ENCODE data around the gene CCNL2.

DNA sequence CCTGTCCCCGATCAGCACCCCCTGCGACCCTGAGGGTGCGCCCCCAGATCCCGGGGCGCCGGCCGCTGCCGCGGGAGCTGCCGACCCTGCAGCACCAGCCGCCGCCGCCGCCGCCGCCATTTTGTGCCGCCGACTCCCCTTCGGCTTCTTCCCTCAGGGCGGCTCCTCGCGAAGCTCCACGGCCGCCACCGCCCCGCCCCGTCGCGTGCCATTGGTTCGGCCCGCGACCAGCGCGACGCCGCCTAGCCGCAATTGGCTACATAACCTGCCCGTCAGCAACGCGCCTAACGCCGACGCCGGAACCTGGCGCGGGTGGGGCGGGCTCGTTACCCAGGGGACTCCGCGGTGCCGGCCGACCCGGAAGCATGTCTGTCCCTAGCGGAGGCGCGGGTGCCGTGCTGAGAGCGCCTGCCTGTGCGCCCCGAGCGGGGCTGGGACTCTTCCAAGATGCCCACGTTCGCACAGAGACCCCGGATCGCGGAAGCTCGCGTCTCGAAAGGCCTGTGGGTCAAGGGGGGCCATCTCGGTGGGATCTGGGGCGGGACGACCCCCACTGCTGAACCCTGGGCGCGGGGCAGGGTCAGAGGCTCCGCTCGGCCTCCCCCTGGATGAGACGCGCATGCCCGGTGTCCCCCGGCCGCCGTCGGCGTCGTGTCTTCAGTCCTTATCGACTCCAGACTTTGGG is at the start of gene CCNL2:
- TF ChIP-seq, protein P1, sequence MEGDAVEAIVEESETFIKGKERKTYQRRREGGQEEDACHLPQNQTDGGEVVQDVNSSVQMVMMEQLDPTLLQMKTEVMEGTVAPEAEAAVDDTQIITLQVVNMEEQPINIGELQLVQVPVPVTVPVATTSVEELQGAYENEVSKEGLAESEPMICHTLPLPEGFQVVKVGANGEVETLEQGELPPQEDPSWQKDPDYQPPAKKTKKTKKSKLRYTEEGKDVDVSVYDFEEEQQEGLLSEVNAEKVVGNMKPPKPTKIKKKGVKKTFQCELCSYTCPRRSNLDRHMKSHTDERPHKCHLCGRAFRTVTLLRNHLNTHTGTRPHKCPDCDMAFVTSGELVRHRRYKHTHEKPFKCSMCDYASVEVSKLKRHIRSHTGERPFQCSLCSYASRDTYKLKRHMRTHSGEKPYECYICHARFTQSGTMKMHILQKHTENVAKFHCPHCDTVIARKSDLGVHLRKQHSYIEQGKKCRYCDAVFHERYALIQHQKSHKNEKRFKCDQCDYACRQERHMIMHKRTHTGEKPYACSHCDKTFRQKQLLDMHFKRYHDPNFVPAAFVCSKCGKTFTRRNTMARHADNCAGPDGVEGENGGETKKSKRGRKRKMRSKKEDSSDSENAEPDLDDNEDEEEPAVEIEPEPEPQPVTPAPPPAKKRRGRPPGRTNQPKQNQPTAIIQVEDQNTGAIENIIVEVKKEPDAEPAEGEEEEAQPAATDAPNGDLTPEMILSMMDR (IDR thresholded peaks at IDR 0.05; ENCODE audit: borderline replicate concordance, extremely low read depth, low read length, poor library complexity, severe bottlenecking), result peak; percentile 68
- TF ChIP-seq EZH2 (IDR thresholded peaks at IDR 0.05; ENCODE audit: borderline replicate concordance, low read depth, low read length, severe bottlenecking), result no peak

Data from DND-41 (cell line).